Activated gamma-delta T cell treated with anti-CD3 and anti-CD28 coated beads, Interleukin-2, amount 50 U/mL, for 16 hours (primary cell): Measurements from ENCODE around the gene NFATC3.

Experiments used
- DNase-seq: peaks from one replicate; pipeline ENCODE4 v3.0.0-alpha.2; 2020; ENCODE audit warnings: low read depth

Gene NFATC3

DNA sequence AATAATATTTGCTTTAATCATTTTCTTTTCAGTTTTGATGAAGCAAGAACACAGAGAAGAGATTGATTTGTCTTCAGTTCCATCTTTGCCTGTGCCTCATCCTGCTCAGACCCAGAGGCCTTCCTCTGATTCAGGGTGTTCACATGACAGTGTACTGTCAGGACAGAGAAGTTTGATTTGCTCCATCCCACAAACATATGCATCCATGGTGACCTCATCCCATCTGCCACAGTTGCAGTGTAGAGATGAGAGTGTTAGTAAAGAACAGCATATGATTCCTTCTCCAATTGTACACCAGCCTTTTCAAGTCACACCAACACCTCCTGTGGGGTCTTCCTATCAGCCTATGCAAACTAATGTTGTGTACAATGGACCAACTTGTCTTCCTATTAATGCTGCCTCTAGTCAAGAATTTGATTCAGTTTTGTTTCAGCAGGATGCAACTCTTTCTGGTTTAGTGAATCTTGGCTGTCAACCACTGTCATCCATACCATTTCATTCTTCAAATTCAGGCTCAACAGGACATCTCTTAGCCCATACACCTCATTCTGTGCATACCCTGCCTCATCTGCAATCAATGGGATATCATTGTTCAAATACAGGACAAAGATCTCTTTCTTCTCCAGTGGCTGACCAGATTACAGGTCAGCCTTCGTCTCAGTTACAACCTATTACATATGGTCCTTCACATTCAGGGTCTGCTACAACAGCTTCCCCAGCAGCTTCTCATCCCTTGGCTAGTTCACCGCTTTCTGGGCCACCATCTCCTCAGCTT, 105.8 kb downstream of the NFATC3 start:
- no peak for DNase-seq

DNA sequence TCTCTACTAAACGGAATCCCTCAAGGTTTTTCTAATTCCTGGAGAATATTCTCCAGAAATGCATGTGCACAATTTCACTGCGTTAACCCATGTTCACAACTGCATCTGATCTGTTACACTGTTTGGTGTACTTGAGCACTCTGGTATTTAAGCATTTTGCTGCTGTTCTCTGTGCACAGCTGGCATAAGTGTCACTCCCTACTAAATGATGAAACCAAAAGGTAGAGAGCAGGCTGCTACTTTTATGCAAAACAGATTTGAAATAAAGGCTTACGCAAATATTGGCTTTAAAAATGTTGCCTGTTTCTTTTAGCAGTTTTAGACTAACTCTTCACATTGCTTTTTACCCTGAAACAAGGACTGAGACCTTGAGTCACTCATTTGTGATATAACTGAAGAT, 109.1 kb downstream of the NFATC3 start:
- no peak for DNase-seq

DNA sequence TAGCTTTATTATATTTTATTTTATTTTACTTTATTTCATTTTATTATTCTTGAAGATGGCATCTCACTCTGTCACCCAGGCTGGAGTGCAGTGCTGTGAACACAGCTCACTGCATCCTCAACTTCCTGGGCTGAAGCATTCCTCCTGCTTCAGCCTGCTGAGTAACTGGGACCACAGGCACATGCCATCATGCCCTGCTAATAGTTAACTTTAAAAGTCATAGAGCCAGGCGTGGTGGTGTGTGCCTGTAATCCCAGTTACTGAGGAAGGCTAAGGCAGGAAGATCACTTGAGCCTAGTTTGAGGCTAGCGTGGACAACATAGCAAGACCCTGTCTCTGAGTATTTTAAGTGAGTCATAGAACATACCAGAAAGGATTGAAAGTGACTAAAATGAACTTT, 112.1 kb downstream of the NFATC3 start:
- no peak for DNase-seq

DNA sequence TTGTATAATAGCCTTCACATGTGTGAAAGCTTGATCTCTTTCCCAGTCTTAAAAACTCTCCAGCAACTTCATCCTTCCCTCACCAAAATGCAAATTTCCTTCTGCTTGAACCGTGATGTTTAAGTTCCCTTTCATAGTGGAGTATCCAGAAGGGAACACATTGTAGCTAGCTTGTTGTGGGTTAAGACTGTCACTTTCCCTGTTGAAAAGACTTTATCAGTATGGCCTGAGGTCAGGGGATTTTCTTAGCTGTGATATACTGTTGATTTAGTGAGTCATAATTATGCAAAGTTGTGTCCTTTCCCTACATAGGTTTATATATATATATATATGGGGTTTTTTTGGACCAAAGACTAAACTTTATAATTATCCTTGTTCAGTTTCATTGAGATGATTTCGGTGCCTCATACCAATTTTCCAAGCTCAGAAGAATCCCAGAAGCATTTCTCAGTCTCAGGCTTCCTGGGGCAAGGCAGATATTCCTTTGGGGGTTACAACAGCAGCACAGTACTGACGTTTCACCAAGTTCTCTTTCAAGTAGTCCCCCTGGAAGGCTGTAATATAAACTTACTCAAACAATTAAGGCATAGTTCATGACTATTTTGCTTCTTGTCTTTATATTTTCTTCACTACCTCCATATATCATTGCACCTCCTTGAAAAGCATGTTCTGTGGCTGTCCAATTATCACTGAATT, 115.1 kb downstream of the NFATC3 start:
- DNase-seq: no peak

DNA sequence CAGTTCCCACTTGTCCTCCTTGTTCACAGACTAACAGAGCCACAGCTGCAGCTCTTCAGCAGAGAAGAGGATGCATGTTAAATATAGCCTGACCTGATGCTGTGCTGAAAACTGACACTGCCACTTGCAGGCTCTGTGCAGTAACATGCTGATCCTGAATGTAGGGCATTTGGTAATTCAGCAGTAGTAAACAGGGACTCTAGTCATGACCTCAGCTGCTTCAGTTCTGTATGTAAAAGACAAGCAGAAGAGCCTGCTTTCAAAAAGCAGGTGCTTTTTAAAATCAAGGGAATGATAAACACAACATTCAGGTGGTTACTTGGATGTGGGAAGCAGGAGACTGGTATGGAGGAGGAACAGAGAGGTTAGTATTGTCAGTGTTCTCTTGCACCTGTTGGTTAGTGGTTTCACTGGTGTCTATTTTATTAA, 116.9 kb downstream of the NFATC3 start:
- no peak for DNase-seq

- no peak for DNase-seq
Measured at GRCh38 chr16:68206245-68206644, 121.1 kb downstream of the NFATC3 start.

- no peak for DNase-seq
Measured at GRCh38 chr16:68214726-68215125, 129.6 kb downstream of the NFATC3 start.

DNA sequence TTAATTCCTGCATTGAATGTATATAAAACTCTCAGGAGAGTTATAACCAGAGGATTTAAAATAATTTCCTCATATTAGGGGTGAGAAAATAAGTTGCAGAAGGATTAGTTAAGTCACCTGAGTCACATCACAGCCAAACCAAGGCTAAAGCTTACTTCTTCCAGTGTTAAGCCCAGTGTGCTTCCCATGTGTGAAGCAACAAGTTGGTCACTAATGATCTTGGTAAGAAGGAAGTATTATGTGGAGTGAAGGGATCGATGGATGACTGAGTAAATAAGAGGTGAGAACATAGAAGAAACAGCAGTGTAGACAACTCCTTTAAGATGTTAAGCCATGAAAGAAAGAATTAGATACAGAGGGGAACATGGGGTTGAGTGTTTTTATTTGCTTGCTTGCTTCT, 130.1 kb downstream of the NFATC3 start:
- no peak for DNase-seq

DNA sequence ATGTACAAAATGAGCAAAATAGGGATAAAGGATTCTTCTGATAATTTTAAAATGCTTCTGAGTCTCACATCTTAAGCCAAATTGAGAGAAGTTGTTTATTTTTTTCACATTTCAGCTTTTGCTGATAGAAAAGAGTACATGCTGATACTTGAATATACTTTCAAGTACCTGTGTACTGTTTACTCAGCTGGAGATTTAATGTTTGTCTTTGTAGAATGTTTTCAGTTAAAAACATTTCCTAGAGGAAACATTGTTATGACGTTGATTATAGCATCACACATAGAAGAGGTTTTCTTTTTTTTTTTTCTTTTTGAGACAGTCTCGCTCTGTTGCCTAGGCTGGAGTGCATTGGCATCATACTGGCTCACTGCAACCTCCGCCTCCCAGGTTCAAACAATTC, 131.1 kb downstream of the NFATC3 start:
- DNase-seq: no peak

DNA sequence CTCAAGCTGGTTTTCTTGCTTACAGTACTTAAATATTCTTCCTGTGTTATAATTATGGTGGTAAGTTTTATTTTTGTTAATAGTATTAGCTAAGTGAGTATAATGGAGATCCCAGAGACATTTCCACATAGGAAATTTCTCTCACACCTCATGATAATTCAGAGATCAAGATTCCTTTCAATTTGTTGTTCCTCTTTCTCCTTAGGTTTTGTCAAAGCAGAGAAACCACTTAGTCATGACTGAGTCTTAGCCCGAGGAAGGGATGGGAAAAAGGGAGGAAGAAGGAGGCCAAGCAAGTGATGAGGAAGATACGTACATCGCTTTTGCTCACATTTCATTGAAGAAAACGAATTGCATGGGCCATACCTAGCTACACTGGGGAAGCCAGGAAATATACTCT, 132.3 kb downstream of the NFATC3 start:
- no peak for DNase-seq

DNA sequence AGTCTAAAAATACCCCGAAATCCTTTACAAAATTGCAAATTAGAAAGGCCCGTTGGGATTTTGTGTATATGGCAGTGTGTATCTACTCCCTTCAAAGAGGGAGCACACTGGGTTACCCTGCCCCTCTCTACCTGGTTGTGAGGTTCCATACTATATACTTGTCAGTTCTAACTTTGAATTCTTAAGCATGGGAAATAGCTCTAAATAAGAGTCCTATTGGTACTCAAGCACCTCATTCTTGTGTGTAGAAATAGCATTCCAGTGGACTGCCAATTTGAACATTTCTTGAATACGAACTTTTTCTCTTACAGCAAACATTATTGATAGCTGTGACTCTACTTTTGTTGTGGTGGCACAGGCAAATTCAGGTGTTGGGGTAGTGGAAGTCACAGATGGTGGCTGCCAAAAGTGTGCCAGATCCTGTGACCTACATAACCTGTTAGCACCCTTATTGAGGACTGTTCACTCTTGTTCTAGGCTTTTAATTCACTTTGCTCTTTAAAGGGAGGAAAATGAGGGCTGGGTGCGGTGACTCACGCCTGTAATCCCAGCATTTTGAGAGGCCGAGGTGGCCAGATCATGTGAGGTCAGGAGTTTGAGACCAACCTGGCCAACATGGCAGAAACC, 134.7 kb downstream of the NFATC3 start:
- DNase-seq: no peak

GRCh38 chr16:68223072-68223471, 137.9 kb downstream of the NFATC3 start:
- DNase-seq: no peak

DNA sequence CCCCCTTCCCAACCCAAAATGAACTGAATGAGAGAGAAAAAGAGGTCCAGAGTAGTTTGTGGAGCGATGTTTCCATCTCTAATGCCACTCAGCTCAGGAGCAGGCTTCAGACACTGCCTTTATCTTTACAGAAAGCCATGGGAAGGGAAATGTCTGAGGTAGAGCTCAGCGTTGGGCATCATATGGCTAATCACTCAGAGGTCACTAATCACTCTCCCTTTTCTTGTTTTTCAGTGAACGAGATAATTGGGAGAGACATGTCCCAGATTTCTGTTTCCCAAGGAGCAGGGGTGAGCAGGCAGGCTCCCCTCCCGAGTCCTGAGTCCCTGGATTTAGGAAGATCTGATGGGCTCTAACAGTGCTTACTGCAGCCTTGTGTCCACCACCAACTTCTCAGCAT, 140.9 kb downstream of the NFATC3 start:
- no peak for DNase-seq

GRCh38 chr16:68227183-68227793, 142.1 kb downstream of the NFATC3 start:
- no peak for DNase-seq

DNA sequence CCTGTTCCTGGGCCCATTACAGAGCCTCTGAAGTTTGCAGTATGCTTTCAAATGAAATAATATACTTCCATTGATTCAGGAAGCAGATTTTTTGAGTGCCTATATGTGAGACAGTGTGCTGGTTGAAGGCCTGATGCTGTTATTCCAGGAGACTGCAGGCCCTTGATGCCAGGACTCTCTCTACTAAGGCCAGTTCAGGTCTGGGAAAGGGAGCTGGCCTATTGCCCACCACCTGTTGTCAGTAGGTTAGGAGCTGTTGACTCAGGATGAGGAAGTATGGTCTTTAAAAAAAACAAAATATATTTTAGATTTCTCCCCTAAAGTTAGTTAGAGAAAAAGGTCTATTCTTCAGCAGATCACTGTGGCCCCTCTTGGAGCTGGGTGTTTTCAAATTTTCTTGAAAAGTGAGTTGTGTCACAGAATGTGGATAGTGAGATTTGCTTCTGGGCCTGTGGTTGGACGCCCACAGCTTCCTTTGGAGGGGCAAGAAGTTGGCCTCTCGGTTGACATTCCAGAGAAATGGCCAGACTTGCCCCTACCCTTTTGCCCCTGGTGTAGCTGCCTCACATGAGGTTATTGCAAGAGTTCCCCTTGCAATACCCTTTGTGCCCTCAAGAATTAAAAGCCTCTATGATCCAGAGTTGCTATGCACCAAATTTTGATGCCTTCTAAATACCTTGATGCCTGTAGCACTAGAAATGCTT, 142.8 kb downstream of the NFATC3 start:
- DNase-seq: no peak

DNA sequence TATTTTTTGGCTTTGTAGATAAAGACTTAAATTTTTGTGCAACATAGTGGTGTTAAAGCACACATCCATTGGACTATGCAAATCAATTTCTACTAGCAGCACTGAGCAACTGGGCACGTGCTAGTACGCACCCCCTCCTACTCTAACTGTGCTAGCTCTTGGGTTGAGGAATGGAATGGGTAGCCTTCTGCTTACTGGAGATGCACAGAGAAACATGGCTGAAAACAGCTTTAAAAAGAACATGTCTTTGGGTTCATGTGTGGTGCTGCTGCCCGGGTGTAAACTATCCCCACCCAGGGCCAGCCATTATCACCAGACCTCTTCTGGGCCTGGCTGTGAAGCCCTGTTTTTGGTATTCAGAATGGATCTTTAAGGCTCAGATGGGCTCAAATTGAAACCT, 143.5 kb downstream of the NFATC3 start:
- no peak for DNase-seq

DNA sequence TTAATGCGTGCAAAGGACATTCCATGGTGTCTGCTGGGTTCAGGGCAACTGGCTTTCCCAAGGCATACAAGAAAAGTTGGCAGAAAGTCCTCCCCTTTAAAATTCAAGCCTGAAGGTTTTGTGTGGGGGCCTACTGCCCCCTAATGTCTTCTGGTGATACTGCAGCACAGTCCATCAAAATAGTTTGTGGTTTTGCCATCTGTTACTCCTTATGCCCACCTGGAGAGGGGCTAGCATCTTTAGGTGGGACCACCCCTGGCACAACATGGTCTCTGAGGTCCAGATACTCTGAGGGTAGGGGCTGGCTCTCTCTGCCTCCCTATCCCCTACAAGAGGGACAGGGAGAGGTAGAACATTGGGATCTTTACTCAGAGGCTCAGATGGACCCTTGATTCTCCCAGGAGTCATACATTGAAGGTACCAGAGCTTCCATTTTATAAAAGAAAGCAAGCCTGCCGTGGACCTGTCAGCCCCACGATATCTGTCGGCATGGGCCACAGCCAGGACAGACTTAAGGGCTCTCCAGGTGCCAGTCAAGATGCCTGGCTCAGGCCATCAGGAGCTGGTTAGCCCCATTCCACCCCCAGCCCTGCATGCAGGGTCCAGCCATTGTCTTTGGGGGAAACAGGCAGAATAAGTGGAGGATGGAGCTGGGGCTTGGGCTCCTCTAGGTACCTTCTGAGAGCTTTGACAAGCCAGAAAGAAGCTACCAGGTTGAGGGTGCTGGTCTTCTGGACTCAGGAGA, 144.4 kb downstream of the NFATC3 start:
- DNase-seq: no peak

- no peak for DNase-seq
Measured at GRCh38 chr16:68230176-68230571, 145.0 kb downstream of the NFATC3 start.

- no peak for DNase-seq
Measured at GRCh38 chr16:68230956-68231355, 145.8 kb downstream of the NFATC3 start.

GRCh38 chr16:68231384-68232136, 146.4 kb downstream of the NFATC3 start:
- DNase-seq: no peak

- no peak for DNase-seq
Measured at GRCh38 chr16:68232335-68232734, 147.2 kb downstream of the NFATC3 start.
